ENCODE data around the gene ELP1.
"Not testable (repeated sequence)": the region's sequence is repeated elsewhere in the genome, so short reads cannot be mapped to it uniquely, and the experiment has no call there.

DNA sequence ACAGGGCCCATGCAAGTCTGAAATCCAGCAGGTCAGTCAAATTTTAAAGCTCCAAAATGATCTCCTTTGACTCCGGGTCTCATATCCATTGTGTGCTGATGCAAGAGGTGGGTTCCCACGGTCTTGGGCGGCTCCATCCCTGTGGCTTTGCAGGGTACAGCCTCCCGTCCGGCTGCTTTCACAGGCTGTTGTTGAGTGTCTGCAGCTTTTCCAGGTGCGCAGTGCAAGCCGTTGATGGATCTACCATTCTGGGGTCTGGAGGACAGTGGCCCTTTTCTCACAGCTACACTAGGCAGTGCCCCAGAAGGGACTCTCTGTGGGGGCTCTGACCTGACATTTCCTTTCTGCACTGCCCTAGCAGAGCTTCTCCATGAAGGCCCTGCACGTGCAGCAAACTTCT, 85.6 kb downstream of the ELP1 start:
- TF ChIP-seq, protein P1, sequence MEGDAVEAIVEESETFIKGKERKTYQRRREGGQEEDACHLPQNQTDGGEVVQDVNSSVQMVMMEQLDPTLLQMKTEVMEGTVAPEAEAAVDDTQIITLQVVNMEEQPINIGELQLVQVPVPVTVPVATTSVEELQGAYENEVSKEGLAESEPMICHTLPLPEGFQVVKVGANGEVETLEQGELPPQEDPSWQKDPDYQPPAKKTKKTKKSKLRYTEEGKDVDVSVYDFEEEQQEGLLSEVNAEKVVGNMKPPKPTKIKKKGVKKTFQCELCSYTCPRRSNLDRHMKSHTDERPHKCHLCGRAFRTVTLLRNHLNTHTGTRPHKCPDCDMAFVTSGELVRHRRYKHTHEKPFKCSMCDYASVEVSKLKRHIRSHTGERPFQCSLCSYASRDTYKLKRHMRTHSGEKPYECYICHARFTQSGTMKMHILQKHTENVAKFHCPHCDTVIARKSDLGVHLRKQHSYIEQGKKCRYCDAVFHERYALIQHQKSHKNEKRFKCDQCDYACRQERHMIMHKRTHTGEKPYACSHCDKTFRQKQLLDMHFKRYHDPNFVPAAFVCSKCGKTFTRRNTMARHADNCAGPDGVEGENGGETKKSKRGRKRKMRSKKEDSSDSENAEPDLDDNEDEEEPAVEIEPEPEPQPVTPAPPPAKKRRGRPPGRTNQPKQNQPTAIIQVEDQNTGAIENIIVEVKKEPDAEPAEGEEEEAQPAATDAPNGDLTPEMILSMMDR (conservative IDR thresholded peaks at IDR 0.05; ENCODE audit: low read depth, low read length) = not testable (repeated sequence)
- not testable (repeated sequence) for TF ChIP-seq POLR2A (IDR thresholded peaks at IDR 0.05; ENCODE audit: low read depth, low read length); RCOR1 (IDR thresholded peaks at IDR 0.05; ENCODE audit: insufficient replicate concordance, low read length); RFX5 (IDR thresholded peaks at IDR 0.05; ENCODE audit: low read depth, low read length); MXI1 (IDR thresholded peaks at IDR 0.05; ENCODE audit: borderline replicate concordance, low read depth, low read length)
- TF ChIP-seq, protein P2, sequence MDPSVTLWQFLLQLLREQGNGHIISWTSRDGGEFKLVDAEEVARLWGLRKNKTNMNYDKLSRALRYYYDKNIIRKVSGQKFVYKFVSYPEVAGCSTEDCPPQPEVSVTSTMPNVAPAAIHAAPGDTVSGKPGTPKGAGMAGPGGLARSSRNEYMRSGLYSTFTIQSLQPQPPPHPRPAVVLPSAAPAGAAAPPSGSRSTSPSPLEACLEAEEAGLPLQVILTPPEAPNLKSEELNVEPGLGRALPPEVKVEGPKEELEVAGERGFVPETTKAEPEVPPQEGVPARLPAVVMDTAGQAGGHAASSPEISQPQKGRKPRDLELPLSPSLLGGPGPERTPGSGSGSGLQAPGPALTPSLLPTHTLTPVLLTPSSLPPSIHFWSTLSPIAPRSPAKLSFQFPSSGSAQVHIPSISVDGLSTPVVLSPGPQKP (IDR thresholded peaks at IDR 0.05; ENCODE audit: borderline replicate concordance, low read depth, low read length) = not testable (repeated sequence)
